22Rv1 (cell line): ENCODE measurements around the gene AMBRA1.

ENCODE experiments used
- ZFX ChIP-seq: fragments of 450-650 bp; IDR thresholded peaks from 2 replicates; pipeline ENCODE4 v1.6.1; 2017; ENCODE audit warnings: antibody characterized with exemption, borderline replicate concordance
- TF ChIP-seq, protein P1 (sequence below): fragments of 450-650 bp; IDR thresholded peaks from 2 replicates; pipeline ENCODE4 v1.5.1; 2017; ENCODE audit warnings: mild to moderate bottlenecking

DNA sequence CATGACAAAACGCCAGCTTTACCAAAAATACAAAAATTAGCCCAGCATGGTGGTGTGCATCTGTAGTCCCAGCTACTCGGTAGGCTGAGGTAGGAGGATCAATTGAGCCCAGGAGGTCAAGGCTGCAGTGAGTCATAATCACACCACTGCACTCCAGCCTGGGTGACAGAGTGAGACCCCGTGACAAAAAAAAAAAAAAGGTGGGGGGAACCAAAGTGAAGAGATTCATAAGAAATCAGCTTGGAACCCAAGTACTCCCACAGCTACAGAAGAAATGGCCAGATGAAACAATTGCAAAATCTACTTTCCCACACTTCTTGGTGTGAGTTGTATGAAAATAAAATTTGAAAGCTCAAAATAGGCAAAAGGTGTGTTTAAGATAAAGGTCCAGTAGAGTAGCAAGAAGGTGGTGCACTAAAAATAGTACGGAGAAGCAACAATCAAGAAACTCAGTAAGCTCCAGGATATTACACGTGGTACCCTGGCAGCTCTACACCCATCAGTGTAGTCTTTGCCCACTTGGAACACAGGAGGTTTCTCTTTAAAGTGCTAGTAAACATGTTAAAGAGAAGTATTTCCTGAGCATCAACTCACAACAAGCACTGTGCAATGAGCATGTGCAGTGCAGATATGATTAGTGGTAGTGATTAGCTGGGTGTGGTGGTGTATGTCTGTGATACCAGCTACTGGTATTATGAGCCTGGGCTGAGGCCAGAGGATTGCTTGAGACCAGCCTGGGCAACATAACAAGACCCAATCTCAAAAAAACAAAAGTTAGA is 17.9 kb upstream of the AMBRA1 start:
- TF ChIP-seq, protein P1, sequence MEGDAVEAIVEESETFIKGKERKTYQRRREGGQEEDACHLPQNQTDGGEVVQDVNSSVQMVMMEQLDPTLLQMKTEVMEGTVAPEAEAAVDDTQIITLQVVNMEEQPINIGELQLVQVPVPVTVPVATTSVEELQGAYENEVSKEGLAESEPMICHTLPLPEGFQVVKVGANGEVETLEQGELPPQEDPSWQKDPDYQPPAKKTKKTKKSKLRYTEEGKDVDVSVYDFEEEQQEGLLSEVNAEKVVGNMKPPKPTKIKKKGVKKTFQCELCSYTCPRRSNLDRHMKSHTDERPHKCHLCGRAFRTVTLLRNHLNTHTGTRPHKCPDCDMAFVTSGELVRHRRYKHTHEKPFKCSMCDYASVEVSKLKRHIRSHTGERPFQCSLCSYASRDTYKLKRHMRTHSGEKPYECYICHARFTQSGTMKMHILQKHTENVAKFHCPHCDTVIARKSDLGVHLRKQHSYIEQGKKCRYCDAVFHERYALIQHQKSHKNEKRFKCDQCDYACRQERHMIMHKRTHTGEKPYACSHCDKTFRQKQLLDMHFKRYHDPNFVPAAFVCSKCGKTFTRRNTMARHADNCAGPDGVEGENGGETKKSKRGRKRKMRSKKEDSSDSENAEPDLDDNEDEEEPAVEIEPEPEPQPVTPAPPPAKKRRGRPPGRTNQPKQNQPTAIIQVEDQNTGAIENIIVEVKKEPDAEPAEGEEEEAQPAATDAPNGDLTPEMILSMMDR = no peak
- no peak for TF ChIP-seq ZFX
